K562 treated with DMSO at 1 percent for 48 hours (cell line): ENCODE measurements around the gene SPAST. TPM values are rescaled to one million over a fixed set of nuclear protein-coding genes. Genes with fewer than 3 reads are reported as not detected.

ENCODE experiments used
- total RNA-seq: library from RNA; unstranded; fragments of 300-600 nt; gene quantifications from 2 replicates; pipeline ENCODE4 v1.2.3, GENCODE V29; 2022; ENCODE audit warnings: low replicate concordance; ENCODE audit errors: extremely low read depth

The SPAST gene, protein sequence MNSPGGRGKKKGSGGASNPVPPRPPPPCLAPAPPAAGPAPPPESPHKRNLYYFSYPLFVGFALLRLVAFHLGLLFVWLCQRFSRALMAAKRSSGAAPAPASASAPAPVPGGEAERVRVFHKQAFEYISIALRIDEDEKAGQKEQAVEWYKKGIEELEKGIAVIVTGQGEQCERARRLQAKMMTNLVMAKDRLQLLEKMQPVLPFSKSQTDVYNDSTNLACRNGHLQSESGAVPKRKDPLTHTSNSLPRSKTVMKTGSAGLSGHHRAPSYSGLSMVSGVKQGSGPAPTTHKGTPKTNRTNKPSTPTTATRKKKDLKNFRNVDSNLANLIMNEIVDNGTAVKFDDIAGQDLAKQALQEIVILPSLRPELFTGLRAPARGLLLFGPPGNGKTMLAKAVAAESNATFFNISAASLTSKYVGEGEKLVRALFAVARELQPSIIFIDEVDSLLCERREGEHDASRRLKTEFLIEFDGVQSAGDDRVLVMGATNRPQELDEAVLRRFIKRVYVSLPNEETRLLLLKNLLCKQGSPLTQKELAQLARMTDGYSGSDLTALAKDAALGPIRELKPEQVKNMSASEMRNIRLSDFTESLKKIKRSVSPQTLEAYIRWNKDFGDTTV
- total RNA-seq = not detected in 2 replicates

DNA sequence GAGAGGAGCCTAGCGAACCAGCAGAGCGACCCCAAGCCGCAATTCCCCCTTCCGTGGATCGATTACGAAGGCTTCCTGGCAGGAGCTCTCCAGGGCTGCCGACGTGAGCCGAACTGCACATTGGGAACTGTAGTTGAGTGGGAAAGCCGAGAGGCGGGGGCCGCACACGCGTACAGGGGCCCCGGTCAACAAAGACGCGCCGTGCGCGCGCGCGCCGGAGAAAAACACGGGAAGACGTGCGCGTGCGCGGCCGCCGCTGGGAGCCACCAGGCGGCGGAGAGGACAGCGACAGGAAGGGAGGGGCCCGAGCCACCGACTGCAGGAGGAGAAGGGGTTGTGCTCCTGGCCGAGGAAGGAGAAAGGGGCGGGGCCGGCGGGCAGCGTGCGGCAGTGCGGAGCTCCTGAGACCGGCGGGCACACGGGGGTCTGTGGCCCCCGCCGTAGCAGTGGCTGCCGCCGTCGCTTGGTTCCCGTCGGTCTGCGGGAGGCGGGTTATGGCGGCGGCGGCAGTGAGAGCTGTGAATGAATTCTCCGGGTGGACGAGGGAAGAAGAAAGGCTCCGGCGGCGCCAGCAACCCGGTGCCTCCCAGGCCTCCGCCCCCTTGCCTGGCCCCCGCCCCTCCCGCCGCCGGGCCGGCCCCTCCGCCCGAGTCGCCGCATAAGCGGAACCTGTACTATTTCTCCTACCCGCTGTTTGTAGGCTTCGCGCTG, at the start of gene SPAST:
Gene SPAST (plus strand): TSS at position 247 of the 711 bp plus-strand sequence. CDS start 276 bp downstream, at position 523.

DNA sequence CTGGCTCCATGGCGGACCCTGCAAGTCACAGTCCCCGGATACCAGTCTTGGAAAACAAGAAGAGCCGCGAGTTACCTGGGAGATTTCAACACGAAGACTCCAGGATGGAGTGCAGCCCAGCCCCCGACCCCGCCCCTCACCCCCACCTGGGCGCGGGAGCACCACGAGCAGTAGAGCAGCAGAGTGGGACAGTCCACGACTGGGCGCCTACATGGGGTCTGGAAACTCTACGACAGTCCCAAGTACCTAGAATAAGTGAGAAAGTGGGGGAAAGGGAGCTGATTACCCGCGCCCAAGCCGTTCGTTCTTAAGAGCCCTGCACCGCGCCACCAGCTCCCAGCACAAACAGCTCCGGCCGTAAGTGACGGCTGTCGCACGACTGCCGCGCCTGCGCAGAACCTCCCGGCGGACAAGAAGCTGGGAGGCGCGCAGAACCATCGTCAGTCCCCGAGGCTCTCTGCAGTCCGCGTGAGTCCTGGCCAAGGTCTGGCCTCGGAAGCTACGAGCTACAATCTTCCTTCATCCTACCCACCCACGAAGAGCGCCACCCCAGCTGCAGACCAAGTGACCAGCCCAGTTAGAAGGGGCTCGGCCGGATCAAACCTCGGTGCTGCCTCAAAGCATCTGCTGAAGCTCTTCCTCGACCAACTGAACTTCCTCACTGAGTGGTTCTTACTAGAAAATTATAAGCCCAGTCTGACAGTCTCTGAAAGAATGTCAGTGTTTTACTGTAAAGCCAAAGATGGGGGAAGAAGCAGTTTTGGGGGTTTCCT, 23.7 kb upstream of the SPAST start, which contains the start of gene DPY30:
Gene DPY30 (minus strand): TSS at position 359 of the 773 bp plus-strand sequence. CDS start 349 bp downstream, at position 10.

Other genes starting within 250 kb of the SPAST start
- gene MEMO1, start 52.5 kb upstream of the SPAST start, total RNA-seq = not detected in 2 replicates
- gene DPY30, start 23.8 kb upstream of the SPAST start, total RNA-seq = not detected in 2 replicates
- not detected in 2 replicates for gene SLC30A6, start 102.3 kb downstream of the SPAST start, total RNA-seq
- not detected in 2 replicates for gene NLRC4, start 201.3 kb downstream of the SPAST start, total RNA-seq
- gene YIPF4, start 214.3 kb downstream of the SPAST start, total RNA-seq = not detected in 2 replicates